Measurements from ENCODE around the gene WDFY3.

WDFY3 gene

DNA sequence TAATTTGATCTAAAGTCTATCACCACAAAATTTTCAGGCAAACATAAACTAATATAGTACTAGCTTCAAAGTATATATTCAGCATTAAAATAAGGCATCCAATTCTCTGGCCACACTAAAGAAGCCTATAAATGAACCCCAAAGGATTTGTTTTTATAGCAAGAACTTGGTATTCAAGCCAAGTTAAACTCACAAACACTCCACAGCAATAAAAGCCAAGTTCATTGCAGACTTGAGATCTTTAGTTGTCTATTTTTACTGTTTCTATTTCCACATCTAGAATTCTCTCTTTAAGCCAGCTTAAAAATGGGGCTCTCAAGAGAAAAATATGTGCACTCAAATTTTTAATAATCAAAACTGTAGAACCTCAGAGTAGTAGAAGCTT lies 51.1 kb downstream of the WDFY3 start:
- DNase-seq (ENCODE audit: low read depth in 2 of 2): peak; percentile 22 to 24
- TF ChIP-seq, protein P1, sequence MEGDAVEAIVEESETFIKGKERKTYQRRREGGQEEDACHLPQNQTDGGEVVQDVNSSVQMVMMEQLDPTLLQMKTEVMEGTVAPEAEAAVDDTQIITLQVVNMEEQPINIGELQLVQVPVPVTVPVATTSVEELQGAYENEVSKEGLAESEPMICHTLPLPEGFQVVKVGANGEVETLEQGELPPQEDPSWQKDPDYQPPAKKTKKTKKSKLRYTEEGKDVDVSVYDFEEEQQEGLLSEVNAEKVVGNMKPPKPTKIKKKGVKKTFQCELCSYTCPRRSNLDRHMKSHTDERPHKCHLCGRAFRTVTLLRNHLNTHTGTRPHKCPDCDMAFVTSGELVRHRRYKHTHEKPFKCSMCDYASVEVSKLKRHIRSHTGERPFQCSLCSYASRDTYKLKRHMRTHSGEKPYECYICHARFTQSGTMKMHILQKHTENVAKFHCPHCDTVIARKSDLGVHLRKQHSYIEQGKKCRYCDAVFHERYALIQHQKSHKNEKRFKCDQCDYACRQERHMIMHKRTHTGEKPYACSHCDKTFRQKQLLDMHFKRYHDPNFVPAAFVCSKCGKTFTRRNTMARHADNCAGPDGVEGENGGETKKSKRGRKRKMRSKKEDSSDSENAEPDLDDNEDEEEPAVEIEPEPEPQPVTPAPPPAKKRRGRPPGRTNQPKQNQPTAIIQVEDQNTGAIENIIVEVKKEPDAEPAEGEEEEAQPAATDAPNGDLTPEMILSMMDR (IDR thresholded peaks at IDR 0.05; ENCODE audit: low read depth, low read length): no peak
- no peak overlapping the region for H3K4me3 ChIP-seq (replicated peaks in 1 of 2; ENCODE audit: low read depth in 2 of 2, low read length in 2 of 2)

DNA sequence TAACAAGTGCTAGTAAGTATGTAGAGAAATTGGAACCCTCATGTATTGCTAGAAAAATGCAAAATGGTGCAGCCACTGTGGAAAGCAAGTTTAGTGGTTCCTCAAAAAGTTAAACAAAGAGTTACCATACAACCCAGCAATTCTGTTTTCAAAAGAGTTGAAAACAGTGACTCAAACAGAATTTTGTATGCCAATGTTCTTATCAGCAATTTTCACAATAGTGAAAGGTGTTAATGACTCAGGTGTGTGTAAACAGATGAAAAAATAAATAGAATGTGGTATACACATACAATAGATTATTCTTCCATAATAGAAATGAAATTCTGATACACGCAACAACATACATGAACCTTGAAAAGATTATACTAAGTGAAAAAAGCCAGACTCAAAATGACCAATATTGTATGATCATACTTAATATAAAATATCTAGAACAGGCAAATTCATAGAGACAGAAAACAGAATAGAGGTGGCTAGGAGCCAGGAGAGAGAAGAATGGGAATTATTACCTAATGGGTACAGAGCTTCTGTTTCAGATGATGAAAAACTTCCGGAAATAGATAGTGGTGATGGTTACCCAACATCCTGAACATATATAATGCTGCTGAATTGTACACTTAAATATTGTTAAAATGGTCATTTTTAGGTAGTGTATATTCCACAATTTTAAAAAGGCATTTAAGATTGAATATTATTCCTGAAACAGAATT lies 51.6 kb downstream of the WDFY3 start:
- peak; percentile 62 to 70 for DNase-seq (ENCODE audit: low read depth in 2 of 2)
- no peak overlapping the region for H3K4me3 ChIP-seq (replicated peaks in 1 of 2; ENCODE audit: low read depth in 2 of 2, low read length in 2 of 2)
- TF ChIP-seq, protein P1 (IDR thresholded peaks at IDR 0.05; ENCODE audit: low read depth, low read length): no peak

DNA sequence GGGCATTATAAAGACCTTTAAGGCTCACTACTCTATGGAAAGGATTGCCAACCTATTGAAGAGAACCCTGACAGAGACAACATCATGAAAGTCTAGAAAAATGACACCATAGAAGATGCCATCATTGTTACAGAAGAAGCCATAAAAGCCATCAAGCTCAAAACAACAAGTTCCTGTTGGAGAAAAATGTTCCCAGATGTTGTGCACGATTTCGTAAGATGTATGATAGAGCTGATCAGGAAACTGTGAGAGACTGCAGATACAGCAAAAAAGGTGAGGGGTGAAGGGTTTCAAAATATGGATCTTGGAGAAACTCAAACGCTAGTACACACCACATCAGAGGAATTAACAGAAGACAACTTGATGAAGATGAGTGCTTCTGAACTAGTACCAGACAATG lies 53.3 kb downstream of the WDFY3 start:
- DNase-seq (ENCODE audit: low read depth in 2 of 2): no peak
- H3K4me3 ChIP-seq (replicated peaks in 1 of 2; ENCODE audit: low read depth in 2 of 2, low read length in 2 of 2): no peak overlapping the region
- TF ChIP-seq, protein P1 (IDR thresholded peaks at IDR 0.05; ENCODE audit: low read depth, low read length): no peak

DNA sequence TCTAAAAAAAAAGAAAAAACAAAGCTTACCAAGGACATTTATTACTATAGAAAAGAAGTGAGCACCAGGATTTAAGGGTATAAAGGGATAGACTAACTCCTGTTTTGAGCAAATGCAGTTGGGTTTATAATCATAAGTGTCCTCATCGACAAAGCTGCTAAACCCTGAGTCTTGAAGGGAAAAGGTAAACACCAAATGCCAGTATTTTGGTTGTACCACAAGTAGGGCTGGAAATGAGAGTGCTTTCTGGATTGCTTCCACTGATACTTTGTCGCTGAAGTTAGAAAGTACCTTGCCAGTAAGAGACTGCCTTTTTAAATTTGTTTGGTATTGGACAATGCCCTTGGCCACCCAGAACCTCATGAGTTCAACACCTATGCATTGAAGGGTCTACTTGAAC lies 53.7 kb downstream of the WDFY3 start:
- TF ChIP-seq, protein P1 (IDR thresholded peaks at IDR 0.05; ENCODE audit: low read depth, low read length): no peak
- no peak for DNase-seq (ENCODE audit: low read depth in 2 of 2)
- no peak overlapping the region for H3K4me3 ChIP-seq (replicated peaks in 1 of 2; ENCODE audit: low read depth in 2 of 2, low read length in 2 of 2)

DNA sequence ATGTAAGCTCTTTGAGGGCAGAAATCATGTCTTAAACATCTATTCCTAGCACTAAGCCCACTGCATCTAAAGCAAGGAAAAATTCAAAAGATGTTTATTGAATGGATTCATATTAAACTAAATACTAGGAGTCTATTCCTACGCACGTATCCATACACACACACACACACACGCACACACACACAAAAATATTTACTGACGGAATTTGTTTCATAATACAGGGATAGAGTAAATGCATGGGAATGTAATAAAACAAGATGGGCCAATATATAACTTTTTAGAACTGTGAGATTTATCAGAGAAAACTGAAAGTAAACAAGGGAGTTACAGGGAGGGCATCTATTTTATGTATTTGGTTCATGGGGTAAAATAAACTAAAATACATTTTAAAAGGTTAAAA lies 57.6 kb downstream of the WDFY3 start:
- DNase-seq (ENCODE audit: low read depth in 2 of 2): no peak
- H3K4me3 ChIP-seq (replicated peaks in 1 of 2; ENCODE audit: low read depth in 2 of 2, low read length in 2 of 2): no peak overlapping the region
- TF ChIP-seq, protein P1 (IDR thresholded peaks at IDR 0.05; ENCODE audit: low read depth, low read length): no peak

DNA sequence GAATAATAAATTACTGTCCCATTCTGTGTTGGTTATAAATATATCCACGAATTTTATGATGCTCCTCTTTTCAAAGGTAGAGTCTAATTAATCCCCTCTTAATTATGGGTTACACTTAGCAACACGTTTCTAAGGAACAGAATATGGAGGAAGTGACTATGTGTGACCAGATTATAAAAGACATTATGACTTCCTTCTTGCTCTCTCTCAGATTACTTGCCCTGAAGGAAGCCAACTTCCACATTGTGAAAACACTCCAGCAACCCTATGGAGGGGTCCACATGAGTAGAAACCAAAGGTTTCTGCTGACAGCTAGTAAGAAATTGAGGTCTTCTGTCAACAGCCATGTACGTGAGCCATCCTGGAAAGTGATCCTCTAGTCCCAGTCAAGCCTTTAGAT lies 59.3 kb downstream of the WDFY3 start:
- DNase-seq (ENCODE audit: low read depth in 2 of 2): no peak
- no peak overlapping the region for H3K4me3 ChIP-seq (replicated peaks in 1 of 2; ENCODE audit: low read depth in 2 of 2, low read length in 2 of 2)
- TF ChIP-seq, protein P1 (IDR thresholded peaks at IDR 0.05; ENCODE audit: low read depth, low read length): no peak

DNA sequence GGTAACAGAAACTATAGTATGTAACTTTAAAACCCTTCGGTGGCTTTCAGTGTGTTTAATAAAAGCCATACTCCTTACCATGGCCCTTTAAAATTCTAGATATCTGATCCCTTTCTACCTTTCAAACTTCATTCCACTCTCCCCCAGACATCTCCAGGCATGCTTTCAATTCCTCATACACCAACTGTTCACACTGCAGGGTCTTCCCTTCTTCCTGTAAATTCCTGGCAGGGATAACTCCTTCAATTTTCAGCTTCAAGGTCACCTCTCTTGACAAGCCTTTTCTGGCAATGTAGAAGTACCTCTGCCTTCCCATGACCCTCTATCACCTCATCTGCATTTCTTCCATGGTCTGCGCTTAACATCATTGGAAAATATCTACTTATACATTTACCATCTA lies 60.8 kb downstream of the WDFY3 start:
- no peak overlapping the region for H3K4me3 ChIP-seq (replicated peaks in 1 of 2; ENCODE audit: low read depth in 2 of 2, low read length in 2 of 2)
- TF ChIP-seq, protein P1 (IDR thresholded peaks at IDR 0.05; ENCODE audit: low read depth, low read length): no peak
- no peak for DNase-seq (ENCODE audit: low read depth in 2 of 2)

Data from cardiac fibroblast (primary cell).